Limb (tissue), 2 donors: ENCODE measurements around the gene HTD2.
"Not testable (repeated sequence)": the region's sequence is repeated elsewhere in the genome, so short reads cannot be mapped to it uniquely, and the experiment has no call there.

Source experiments
- DNase-seq, 2 donors: peaks; one replicate each; pipeline ENCODE4 v3.0.0-alpha.2; 2016; ENCODE audit errors: extremely low spot score in 2 of 2

Gene HTD2

DNA sequence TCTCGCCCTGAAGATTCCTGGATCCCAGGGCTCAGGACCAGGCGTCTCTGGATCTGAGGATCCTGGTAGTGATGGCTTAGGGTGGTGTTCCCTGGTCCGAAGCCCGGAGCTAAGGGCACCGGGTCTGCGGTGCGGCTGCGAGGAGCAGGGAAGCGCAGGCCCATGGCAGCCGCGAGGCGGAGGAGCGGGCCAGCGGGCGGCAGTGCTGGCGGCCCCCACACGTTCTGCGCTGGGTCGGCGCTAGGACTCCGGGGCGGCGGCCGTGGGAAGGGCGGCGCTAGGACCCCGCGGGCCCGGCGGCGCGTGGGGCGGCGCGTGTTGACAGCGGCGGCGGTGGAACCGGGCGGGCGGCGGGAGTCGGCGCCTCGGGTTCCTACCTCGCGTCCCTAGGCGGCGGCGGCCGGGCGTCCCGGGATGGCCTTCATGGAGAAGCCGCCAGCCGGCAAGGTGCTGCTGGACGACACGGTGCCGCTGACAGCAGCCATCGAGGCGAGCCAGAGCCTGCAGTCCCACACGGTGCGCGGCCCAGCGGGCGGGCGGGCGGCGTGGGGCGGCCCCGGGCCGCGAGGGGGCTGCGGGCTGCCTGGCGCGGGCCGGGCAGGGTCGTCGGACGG is 26.4 kb downstream of the HTD2 start, which contains the start of gene PXK:
Gene PXK, plus strand, starts transcription at position 318 of the 614 bp plus-strand sequence. Its CDS starts 97 bp downstream, at position 415.
- DNase-seq = peak; percentile 78 to 90

- DNase-seq = peak; percentile 32 to 64
Measured at GRCh38 chr3:58333206-58334012, 27.1 kb downstream of the HTD2 start.

DNA sequence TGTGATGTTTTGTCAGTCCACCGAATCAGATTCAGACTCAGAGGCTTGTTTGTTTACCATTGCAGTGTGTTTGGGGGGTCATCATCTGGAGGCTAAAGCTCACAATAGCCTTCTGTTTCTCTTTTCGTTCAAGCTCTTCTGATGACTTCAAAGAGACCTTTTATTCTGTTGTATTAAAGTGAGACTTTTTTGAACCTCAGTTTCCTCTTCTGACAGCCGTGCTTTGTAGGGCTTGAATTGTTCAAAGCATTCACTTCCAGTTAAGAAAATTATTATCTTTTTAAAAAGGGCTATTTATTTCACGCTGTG is 27.6 kb downstream of the HTD2 start:
- no peak for DNase-seq

DNA sequence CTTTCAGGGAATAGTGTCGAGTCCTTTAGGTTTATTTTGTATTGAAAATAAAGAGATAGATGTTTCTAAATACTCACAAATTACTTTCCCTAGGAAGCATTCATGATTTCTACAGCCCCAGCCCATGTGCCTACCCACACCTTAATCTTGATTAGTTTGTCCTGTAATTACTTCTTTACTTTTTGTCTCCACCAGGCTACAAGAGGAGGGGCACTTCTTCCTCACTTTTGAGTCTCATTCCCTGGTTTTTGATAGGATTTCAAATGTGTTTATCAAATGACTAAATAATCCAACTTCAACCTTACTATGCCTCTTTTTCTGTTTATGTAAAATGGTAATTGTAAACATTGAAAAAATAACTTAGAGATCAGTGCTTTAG is 28.2 kb downstream of the HTD2 start:
- DNase-seq = no peak

GRCh38 chr3:58335652-58335947 is 29.3 kb downstream of the HTD2 start:
- no peak for DNase-seq

- DNase-seq = no peak
Measured at GRCh38 chr3:58336135-58336882, 30.0 kb downstream of the HTD2 start.

DNA sequence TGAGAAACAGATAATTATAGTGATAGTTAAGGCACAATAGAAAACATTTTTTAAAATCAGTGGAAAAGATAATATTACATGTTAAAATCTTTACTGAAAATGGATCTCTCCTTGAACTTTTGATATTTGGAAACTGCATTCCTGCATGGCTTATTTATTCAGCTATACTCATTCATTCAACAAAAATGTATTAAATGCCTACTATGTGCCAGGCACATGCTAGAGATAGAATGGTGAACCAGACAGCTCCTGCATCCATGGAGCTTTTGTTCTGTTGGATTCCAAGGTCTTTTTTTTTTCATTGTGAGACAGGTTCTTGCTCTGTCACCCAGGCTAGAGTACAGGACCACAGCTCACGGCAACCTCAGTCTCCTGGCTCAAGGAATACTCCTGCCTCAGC is 30.9 kb downstream of the HTD2 start:
- no peak for DNase-seq

DNA sequence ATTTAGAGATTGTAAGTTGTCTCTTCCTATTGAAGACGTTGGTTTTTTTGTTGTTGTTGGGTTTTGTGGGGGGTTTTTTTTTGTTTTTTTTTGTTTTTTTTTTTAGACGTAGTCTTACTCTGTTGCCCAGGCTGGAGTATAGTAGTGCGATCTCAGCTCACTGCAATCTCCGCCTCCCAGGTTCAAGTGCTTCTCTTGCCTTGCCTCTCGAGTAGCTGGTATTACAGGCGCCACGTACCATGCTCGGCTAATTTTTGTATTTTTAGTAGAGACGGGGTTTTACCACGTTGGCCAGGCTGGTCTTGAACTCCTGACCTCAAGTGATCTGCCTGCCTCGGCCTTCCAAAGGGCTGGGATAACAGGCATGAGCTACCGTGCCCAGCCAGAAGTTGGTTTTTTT is 32.8 kb downstream of the HTD2 start:
- not testable (repeated sequence) for DNase-seq

- no peak for DNase-seq
Measured at GRCh38 chr3:58340594-58341244, 34.4 kb downstream of the HTD2 start.

DNA sequence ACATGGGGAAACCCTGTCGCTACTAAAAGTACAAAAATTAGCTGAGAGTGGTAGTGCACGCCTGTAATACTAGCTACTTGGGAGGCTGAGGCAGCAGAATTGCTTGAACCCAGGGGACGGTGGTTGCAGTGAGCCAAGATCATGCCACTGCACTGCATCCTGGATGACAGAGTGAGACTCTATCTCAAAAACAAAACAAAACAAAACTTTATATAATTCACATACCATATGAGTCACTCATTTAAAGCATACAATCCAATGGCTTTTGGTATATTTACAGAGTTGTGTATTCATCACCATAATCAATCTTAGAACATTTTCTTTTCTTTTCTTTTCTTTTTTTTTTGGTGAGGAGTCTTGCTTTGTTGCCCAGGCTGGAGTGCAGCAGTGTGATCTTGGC is 35.1 kb downstream of the HTD2 start:
- DNase-seq = no peak

- no peak for DNase-seq
Measured at GRCh38 chr3:58342676-58343075, 36.4 kb downstream of the HTD2 start.

DNA sequence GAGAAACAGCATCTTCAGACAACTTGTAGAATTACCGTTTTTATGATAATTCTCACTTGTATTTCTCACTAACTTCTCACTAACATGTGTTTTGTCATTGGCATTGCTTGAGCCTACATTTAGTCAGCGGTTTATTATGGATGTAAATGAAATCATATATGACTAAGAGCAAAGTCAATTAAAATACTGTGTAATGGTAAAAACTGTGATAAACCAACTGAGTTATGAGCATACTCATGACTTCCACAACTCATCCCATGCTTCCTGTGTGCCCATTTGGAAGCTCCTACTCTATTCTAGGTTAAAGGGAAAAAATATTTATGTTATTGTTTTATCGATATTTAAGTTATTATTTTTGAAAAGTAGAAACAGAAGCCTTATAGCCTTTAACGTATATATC is 39.1 kb downstream of the HTD2 start:
- DNase-seq = no peak

GRCh38 chr3:58346368-58346767 is 40.0 kb downstream of the HTD2 start:
- no peak for DNase-seq

DNA sequence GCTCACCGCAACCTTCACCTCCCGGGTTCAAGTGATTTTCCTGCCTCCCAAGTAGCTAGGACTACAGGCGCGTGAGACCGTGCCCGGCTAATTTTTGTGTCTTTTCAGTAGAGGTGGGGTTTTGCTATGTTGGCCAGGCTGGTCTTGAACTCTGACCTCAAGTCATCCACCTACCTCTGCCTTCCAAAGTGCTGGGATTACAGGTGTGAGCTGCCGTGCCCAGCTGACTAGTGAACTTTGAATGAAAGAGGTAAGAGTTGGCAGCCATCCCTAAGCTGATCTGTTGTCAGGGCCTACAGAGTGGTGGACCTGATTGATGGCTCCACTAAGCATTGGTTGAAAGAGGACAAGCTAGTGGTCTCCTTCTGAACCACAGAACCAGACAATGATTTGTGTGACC is 41.7 kb downstream of the HTD2 start:
- DNase-seq = no peak

DNA sequence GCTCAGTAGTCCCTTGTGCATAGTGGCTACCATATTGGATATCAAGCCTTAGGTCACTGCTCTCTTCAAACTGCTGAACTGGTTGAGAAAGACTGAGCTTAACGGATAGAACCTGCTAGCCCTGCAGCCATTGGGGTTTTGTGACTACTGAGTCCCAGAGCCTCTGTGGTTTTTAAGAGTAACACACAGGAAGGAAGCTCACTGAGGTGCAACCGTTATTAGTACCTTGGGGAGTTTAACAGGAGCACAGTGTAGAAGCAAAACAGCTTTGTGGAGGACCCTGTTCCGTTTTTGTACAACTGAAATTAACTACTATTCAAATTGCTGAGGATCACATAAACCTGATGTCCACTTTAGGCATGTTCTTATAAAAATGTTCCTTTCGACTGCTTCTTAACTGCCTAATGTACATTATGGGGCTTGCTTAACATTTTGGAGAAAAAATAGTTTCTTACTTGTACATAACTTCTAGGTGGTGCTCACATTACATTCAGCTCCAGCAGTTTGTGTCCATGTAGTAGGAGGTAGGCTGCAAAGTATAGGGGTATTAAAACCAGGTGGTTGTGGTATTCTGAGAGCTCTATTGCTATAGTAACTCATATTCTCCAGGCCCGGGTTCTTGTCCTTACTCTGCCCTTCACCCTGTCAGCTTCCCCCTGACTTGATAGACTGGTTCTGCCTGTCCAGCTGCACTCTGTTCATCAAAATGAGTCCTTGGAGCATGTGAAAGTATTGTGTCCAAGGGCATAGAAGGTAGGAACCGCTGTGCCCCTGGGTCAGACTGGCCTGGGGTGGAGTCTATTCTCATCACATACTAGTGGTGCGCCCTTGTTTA is 43.7 kb downstream of the HTD2 start:
- DNase-seq = no peak

DNA sequence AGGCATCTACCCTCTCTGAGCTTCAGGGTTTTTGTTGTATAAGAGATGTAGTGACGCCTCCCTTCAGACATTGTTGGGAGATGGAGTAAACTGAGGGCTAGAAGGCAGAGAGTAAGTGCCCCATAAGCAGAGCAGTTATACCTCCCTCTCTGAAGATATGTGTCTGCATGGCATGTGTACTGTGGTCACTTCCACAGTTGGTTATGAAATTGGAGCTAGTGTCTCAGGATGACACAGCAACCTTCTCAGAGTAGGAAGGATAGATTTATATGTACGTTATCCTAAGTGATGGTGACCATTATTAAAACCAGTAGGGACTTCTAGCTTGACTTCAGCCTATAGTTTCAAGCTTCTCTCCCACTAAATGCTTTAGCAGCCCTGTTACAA is 44.3 kb downstream of the HTD2 start:
- no peak for DNase-seq

- no peak for DNase-seq
Measured at GRCh38 chr3:58351920-58352319, 45.6 kb downstream of the HTD2 start.

DNA sequence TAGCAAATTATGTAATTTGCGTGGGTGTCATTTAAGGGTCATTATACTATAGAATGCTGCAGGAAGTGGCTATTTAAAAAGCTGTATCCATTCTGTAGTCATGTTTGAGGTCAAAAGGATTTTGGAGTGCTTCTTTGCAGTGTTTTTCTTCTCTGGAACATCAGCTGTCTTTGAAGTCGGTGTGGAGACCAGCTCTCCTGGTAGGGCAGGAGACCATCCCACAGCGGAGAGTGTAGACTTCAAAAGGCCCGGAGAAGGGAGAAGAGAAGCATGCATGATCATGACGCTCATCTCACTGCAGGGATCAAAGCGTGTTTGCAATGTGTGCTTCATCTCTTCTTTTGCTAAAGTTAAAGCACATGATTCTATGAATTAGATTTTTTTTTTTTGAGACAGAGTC is 46.3 kb downstream of the HTD2 start:
- no peak for DNase-seq

DNA sequence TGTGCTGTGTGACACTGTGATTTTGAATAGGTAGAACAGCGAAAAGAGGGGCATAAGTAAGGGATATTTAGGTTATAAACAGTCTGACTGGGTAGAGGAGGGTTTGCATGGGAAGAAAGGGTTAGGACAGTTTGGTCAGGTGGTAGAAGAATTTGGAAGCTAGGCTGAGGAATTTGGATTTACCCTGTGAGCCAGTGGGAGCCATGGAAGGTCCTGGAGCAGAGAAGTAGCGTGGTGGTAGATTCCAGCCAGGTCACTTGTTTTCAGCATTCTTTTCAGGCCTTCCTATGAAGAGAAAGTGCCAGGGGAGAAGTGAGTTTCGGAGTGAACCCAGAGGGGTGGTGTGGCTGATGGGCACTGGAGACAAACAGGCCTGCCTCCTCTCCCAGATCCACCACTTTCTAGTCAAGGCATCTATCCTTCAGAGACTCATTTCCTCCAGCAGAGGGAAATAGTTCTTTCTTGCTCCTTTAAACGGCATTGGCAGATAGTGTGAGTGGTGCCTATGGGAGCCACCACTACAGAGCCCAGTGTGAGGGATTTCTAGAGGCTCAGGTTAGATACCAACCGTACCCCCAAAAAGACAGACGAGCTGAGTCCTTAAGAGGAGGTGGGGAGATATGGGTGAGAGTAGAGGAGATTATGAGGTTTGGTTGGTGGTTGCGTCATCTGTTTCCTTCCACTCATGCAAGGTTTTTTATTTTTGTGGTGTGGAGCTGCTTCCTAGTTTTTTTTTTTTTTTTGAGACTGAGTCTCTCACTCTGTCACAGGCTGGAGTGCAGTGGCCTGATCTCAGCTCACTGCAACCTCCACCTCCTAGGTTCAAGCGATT is 47.6 kb downstream of the HTD2 start:
- DNase-seq = no peak

DNA sequence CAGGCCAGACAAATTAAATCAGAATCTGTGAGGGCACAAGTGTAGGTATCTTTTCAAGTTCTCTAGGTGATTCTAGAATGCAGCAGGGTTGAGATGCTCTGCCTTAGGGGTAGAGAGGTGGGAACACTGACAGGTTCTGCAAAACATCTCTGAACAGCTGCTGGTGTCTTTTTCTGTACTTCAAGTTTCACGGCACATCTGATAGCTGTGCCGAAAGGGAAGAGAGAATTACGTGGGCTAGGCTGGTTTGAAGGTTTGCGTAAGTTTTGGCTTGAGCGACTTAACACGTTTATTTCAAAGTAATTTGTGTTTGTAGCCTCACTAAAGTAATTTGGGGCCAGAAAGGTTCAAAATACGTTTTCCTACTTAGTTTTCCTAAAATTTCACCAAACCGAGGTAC is 48.9 kb downstream of the HTD2 start:
- DNase-seq = no peak

GRCh38 chr3:58356054-58356453 is 49.7 kb downstream of the HTD2 start:
- no peak for DNase-seq
